Caco-2 (cell line): ENCODE data around the gene RGS19. TPM values are rescaled to one million over a fixed set of nuclear protein-coding genes. Genes with fewer than 3 reads are reported as not detected.

ENCODE experiments used
- BruUV-seq: library from RNA; stranded (reverse); fragments of 400-500 nt; replicated peaks from 2 replicates; lab custom pipeline; 2021; lab: Mats Ljungman, UMichigan
- CTCF ChIA-PET: fragments of 300-600 bp; sonication (Branson Sonifier 250); formaldehyde crosslinking; loops from one replicate; lab custom pipeline; 2022; ENCODE audit warnings: antibody characterized with exemption; lab: Charles Lee
- POLR2A ChIA-PET: fragments of 300-600 bp; sonication (Branson Sonifier 250); formaldehyde crosslinking; loops from one replicate; lab custom pipeline; 2022; ENCODE audit warnings: antibody characterized with exemption; lab: Charles Lee
- DNase-seq, 2 experiments: peaks; one replicate each; pipeline versions ENCODE4 v3.0.0 to v3.0.0-alpha.2; 2020 to 2022
- H3K27me3 ChIP-seq: replicated peaks from 2 replicates; pipeline ENCODE4 v1.6.0; 2011; ENCODE audit warnings: low read length; ENCODE audit not compliant: control insufficient read depth, insufficient read depth
- H3K36me3 ChIP-seq: 2 replicates; pipeline ENCODE4 v1.5.1; 2011; ENCODE audit warnings: low read length; ENCODE audit not compliant: control insufficient read depth, insufficient read depth
- H3K4me1 ChIP-seq: fragments of 250-450 bp; sonication (Bioruptor Pico); 2 replicates; pipeline ENCODE4 v1.5.1; 2020; ENCODE audit warnings: mild to moderate bottlenecking
- H3K4me3 ChIP-seq: 2 replicates; pipeline ENCODE4 v1.5.1; 2011; ENCODE audit warnings: low read depth, mild to moderate bottlenecking, control low read depth, low read length
- H3K9me3 ChIP-seq: fragments of 250-450 bp; sonication (Bioruptor Pico); 2 replicates; pipeline ENCODE4 v1.5.1; 2020; ENCODE audit warnings: mild to moderate bottlenecking, moderate library complexity
- H3K27ac Mint-ChIP-seq: one replicate; pipeline ENCODE4 v1.8.0; 2022; ENCODE audit warnings: mixed read lengths; ENCODE audit not compliant: unreplicated experiment
- H3K27me3 Mint-ChIP-seq: one replicate; pipeline ENCODE4 v1.8.0; 2022; ENCODE audit warnings: mixed read lengths; ENCODE audit not compliant: insufficient read depth, unreplicated experiment
- H3K36me3 Mint-ChIP-seq: one replicate; pipeline ENCODE4 v1.8.0; 2022; ENCODE audit warnings: mild to moderate bottlenecking, mixed read lengths; ENCODE audit not compliant: insufficient read depth, unreplicated experiment
- H3K4me1 Mint-ChIP-seq: one replicate; pipeline ENCODE4 v1.8.0; 2022; ENCODE audit warnings: low read depth, mixed read lengths; ENCODE audit not compliant: unreplicated experiment
- H3K4me3 Mint-ChIP-seq: one replicate; pipeline ENCODE4 v1.8.0; 2022; ENCODE audit warnings: mild to moderate bottlenecking, moderate library complexity, mixed read lengths; ENCODE audit not compliant: unreplicated experiment
- H3K9me3 Mint-ChIP-seq: one replicate; pipeline ENCODE4 v1.8.0; 2022; ENCODE audit warnings: mixed read lengths; ENCODE audit not compliant: unreplicated experiment
- CTCF ChIP-seq, 2 experiments: fragments of 200-600 bp in 1 of 2; IDR thresholded peaks; 1 replicate in 1 of 2; 2 replicates in 1 of 2; pipeline versions ENCODE4 v1.5.1 to v1.8.0; 2011 to 2022; ENCODE audit warnings: antibody characterized with exemption in 1 of 2, control low read depth in 1 of 2, inconsistent platforms in 1 of 2, low read depth in 1 of 2, low read length in 1 of 2, mild to moderate bottlenecking in 1 of 2, moderate library complexity in 1 of 2; ENCODE audit not compliant: insufficient read depth in 1 of 2, severe bottlenecking in 1 of 2, unreplicated experiment in 1 of 2
- intact Hi-C: fragments of 100-400 bp; cut with micrococcal nuclease; formaldehyde crosslinking; loops from one replicate; pipeline ENCODE4 v1.10.0; 2022; ENCODE audit not compliant: unreplicated experiment
- total RNA-seq: library from RNA; stranded (reverse); gene quantifications from 2 replicates; pipeline ENCODE4 v1.2.3, GENCODE V29; 2022

Gene RGS19
- total RNA-seq, 1 experiment from 2014 or later, result 29.3 TPM

- intact Hi-C loops, result no loop called here
- Mint-ChIP-seq H3K4me3 (no peak overlapping the region), H3K4me1 (peaks cover 12% of the 10 kb centered on the region), H3K9me3 (no peaks in the 10 kb centered on the region), H3K27ac (no peak overlapping the region), H3K36me3 (peaks cover 100% of the 10 kb centered on the region), H3K27me3 (no peaks in the 10 kb centered on the region)
- Histone ChIP-seq H3K9me3 (no peaks in the 10 kb centered on the region), H3K4me3 (no peak overlapping the region), H3K4me1 (peaks cover 35% of the 10 kb centered on the region), H3K36me3 (peaks cover 17% of the 10 kb centered on the region), H3K27me3 (no peaks in the 10 kb centered on the region)
- no peak for DNase-seq
- TF ChIP-seq CTCF (IDR thresholded peaks at IDR 0.05; ENCODE audit: insufficient read depth in 1 of 2, low read depth in 1 of 2, low read length in 1 of 2, severe bottlenecking in 1 of 2, unreplicated experiment in 1 of 2), result no peak
- ChIA-PET POLR2A (no interaction called here), CTCF (interaction anchor here (1.3 kb wide), 1 partner anchor 9 kb away, joined by 5 read pairs; no protein-coding TSS in a partner anchor)
- BruUV-seq, result no TSS peak
These were observed 46.4 kb downstream of the RGS19 start for GRCh38 chr20:64032706-64033624.

GRCh38 chr20:64031822-64032314 lies 47.5 kb downstream of the RGS19 start:
- no peak for DNase-seq
- Mint-ChIP-seq H3K4me1 (peaks cover 12% of the 10 kb centered on the region), H3K36me3 (peaks cover 100% of the 10 kb centered on the region), H3K27ac (no peak overlapping the region), H3K9me3 (no peaks in the 10 kb centered on the region), H3K4me3 (no peak overlapping the region), H3K27me3 (no peaks in the 10 kb centered on the region)
- POLR2A ChIA-PET, result no interaction called here
- peaks cover 26% of the 10 kb centered on the region for H3K36me3 ChIP-seq
- intact Hi-C loops, result no loop called here
- H3K27me3 ChIP-seq, result no peaks in the 10 kb centered on the region
- BruUV-seq, result no TSS peak
- TF ChIP-seq CTCF (IDR thresholded peaks at IDR 0.05; ENCODE audit: insufficient read depth in 1 of 2, low read depth in 1 of 2, low read length in 1 of 2, severe bottlenecking in 1 of 2, unreplicated experiment in 1 of 2), result no peak
- no peak overlapping the region for H3K4me3 ChIP-seq
- peaks cover 24% of the 10 kb centered on the region for H3K4me1 ChIP-seq
- CTCF ChIA-PET, result no interaction called here
- no peaks in the 10 kb centered on the region for H3K9me3 ChIP-seq

- intact Hi-C loops, result no loop called here
- CTCF ChIA-PET, result interaction anchor here (0.6 to 1.5 kb wide), 3 partner anchors 8 to 90 kb away, joined by 3 to 18 read pairs (median 4); partner anchors contain the start of gene PRPF6
- H3K9me3 ChIP-seq, result no peaks in the 10 kb centered on the region
- Mint-ChIP-seq H3K9me3 (no peaks in the 10 kb centered on the region), H3K36me3 (peaks cover 100% of the 10 kb centered on the region), H3K27me3 (no peaks in the 10 kb centered on the region), H3K4me1 (peaks cover 13% of the 10 kb centered on the region), H3K27ac (no peak overlapping the region), H3K4me3 (no peak overlapping the region)
- POLR2A ChIA-PET, result no interaction called here
- peak; percentile 76 to 80 for DNase-seq
- H3K4me3 ChIP-seq, result no peak overlapping the region
- TF ChIP-seq CTCF (IDR thresholded peaks at IDR 0.05; ENCODE audit: insufficient read depth in 1 of 2, low read depth in 1 of 2, low read length in 1 of 2, severe bottlenecking in 1 of 2, unreplicated experiment in 1 of 2), result no peak
- no TSS peak for BruUV-seq
- peaks cover 13% of the 10 kb centered on the region for H3K4me1 ChIP-seq
- peaks cover 34% of the 10 kb centered on the region for H3K36me3 ChIP-seq
- H3K27me3 ChIP-seq, result no peaks in the 10 kb centered on the region
These were observed 48.8 kb downstream of the RGS19 start for GRCh38 chr20:64030371-64031134.
